ENCODE measurements around the gene ADCY10. TPM values are rescaled to one million over a fixed set of nuclear protein-coding genes. Genes with fewer than 3 reads are reported as not detected.

The ADCY10 gene
- total RNA-seq, 6 experiments from 2014 or later: 0.43 to 5.8 (median 1.5) TPM

DNA sequence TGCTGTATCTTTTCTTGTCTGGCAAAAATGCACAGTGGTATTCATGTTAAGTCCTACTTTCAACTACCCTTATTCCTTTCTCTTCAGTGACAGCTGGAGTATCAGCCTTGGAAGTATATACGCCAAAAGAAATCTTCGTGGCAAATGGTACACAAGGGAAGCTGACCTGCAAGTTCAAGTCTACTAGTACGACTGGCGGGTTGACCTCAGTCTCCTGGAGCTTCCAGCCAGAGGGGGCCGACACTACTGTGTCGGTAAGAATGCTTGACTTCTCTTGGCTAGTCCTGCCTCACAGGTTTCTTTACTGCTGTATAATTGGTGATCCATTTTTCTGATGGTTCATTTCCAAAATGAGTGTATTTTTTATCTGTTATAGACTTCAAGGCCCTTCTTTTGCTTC lies 148.4 kb downstream of the ADCY10 start:
- H3K9me3 ChIP-seq: no peaks in the 10 kb centered on the region
- WGBS (ENCODE audit: insufficient coverage, low coverage, low lambda C conversion rate, missing lambda C conversion rate): 100% methylated on average over 2 of the region's 6 CpGs
- H3K27ac ChIP-seq: no peak overlapping the region
- no peaks in the 10 kb centered on the region for H3K36me3 ChIP-seq
- intact Hi-C loops (cut with DNase I): no loop called here
- no peak for TF ChIP-seq POLR2A (IDR thresholded peaks at IDR 0.05)
- TF ChIP-seq, protein P1, sequence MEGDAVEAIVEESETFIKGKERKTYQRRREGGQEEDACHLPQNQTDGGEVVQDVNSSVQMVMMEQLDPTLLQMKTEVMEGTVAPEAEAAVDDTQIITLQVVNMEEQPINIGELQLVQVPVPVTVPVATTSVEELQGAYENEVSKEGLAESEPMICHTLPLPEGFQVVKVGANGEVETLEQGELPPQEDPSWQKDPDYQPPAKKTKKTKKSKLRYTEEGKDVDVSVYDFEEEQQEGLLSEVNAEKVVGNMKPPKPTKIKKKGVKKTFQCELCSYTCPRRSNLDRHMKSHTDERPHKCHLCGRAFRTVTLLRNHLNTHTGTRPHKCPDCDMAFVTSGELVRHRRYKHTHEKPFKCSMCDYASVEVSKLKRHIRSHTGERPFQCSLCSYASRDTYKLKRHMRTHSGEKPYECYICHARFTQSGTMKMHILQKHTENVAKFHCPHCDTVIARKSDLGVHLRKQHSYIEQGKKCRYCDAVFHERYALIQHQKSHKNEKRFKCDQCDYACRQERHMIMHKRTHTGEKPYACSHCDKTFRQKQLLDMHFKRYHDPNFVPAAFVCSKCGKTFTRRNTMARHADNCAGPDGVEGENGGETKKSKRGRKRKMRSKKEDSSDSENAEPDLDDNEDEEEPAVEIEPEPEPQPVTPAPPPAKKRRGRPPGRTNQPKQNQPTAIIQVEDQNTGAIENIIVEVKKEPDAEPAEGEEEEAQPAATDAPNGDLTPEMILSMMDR (IDR thresholded peaks at IDR 0.05): no peak
- DNase-seq (no peak), ATAC-seq (no peak)
- H3K4me1 ChIP-seq: no peaks in the 10 kb centered on the region
- no peaks in the 10 kb centered on the region for H3K27me3 ChIP-seq
- no peak overlapping the region for H3K4me3 ChIP-seq

DNA sequence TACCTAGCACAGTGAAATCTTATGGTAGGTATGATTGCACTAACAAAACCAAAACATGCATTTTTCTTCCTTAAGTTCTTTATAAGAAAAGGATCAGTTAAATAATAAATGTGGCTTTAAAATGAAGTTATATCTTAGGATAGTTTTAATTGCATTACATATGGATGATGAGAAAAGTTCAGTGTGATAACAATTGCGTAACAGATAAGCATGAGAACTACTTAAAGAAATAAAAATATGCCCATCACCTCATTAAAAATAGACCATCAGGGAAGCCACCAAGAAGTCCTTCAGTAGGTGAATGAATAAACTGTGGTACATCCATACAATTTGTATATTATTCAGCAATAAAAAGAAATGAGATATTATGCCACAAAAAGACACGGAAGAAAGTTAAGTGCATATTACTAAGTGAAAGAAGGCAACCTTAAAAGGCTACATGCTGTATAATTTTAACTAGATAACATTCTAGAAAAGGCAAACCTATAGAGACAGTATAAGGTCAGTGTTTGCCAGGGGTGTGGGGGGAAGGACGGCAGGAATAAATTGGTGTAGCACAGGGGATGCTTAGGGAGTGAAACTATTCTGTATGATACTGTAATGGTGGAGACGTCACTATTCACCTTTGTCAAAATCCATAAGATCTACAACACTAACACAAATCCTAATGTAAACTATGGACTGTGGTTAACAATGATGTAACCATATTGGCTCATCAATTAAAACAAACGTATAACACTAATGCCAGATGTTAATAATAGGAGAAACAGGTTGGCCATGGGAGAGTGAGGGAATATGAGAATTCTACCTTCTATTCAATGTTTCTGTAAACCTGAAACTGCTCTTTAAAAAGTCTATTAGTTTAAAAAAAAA lies 149.2 kb downstream of the ADCY10 start:
- Histone ChIP-seq H3K36me3 (no peaks in the 10 kb centered on the region), H3K9me3 (no peaks in the 10 kb centered on the region), H3K4me1 (no peaks in the 10 kb centered on the region), H3K27me3 (no peaks in the 10 kb centered on the region), H3K27ac (no peak overlapping the region), H3K4me3 (no peak overlapping the region)
- DNase-seq: no peak
- TF ChIP-seq, protein P1 (IDR thresholded peaks at IDR 0.05): no peak
- no peak for TF ChIP-seq POLR2A (IDR thresholded peaks at IDR 0.05)
- ATAC-seq: no peak
- intact Hi-C loops (cut with DNase I): no loop called here
- 85% methylated on average over 5 of the region's 5 CpGs for WGBS (ENCODE audit: insufficient coverage, low coverage, low lambda C conversion rate, missing lambda C conversion rate)

DNA sequence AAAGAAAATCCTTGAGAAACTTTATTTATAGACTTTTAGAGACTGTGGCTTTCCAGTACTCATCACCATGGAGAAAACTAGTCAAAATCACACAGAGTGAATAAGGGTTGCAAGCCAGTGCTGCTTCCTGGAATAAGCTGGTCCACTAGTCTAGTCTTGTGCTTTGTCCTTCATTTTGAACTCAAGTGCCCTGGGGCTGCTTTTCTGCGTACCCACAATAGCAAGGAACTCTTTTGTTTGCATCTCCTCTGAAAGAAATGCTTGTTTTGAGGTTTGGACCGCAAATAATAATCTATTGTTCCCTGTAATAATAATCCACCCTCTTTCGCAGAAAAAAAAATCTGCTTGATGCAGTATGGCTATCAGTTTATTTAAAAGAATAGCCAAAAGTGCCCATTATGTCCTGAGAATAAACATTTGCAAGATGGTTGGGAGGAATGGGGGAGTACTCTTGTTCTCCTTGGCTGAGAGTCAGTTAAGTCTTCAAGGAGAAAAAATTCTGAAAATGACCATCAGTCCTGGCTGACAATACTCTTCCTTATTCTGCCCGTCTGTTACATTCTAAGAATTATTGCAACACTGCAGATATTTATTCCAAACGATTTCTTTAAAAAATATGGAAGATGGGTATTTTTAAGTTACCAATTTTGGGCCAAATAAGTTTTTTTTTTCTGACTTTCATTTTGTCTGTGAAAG lies 150.3 kb downstream of the ADCY10 start:
- intact Hi-C loops (cut with DNase I): no loop called here
- DNase-seq (no peak), ATAC-seq (no peak)
- Histone ChIP-seq H3K4me3 (no peak overlapping the region), H3K4me1 (no peaks in the 10 kb centered on the region), H3K27me3 (no peaks in the 10 kb centered on the region), H3K27ac (no peak overlapping the region), H3K9me3 (no peaks in the 10 kb centered on the region), H3K36me3 (no peaks in the 10 kb centered on the region)
- TF ChIP-seq, protein P1 (IDR thresholded peaks at IDR 0.05): no peak
- no peak for TF ChIP-seq POLR2A (IDR thresholded peaks at IDR 0.05)
- 83% methylated on average over 5 of the region's 5 CpGs for WGBS (ENCODE audit: insufficient coverage, low coverage, low lambda C conversion rate, missing lambda C conversion rate)

DNA sequence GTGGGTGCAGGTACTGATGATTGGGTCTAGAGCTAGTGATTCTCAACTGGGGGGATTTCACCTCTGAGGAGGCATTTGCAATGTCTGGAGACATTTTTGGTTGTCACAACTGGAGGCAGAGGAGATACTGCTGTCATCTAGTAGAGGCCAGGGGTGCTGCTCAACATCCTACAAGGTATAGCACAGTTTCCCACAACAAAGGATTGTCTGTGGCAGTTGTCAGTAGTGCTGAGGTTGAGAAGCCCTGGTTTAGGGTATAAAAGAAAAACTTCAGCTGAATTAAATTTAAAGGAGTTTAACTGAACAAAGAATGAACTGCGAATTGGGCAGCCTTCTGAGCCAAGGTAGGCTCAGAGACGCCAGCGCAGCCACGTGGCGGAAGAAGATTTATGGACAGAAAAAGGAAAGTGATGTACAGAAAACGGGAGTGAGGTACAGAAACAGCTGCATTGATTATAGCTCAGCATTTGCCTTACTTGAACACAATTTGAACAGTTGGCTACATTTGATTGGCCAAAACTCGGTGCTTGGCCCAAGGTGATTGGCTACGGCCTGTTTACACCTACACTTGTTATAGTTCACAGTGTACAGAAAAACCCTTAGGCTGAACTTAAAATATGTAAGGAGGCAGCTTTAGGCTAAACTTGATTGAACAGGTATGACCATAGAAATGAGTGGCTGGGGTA lies 151.7 kb downstream of the ADCY10 start:
- intact Hi-C loops (cut with DNase I): no loop called here
- Histone ChIP-seq H3K27me3 (no peaks in the 10 kb centered on the region), H3K27ac (no peak overlapping the region), H3K36me3 (no peaks in the 10 kb centered on the region), H3K4me1 (peaks cover 0 to 5% (median 0%) of the 10 kb centered on the region in 4 donors), H3K4me3 (no peak overlapping the region), H3K9me3 (no peaks in the 10 kb centered on the region)
- ATAC-seq (no peak), DNase-seq (no peak)
- TF ChIP-seq POLR2A (IDR thresholded peaks at IDR 0.05): no peak
- 90% methylated on average over 7 of the region's 8 CpGs for WGBS (ENCODE audit: insufficient coverage, low coverage, low lambda C conversion rate, missing lambda C conversion rate)

Measured in right lobe of liver (tissue), 6 donors.